ENCODE results near the gene ELP4.

Gene ELP4

DNA sequence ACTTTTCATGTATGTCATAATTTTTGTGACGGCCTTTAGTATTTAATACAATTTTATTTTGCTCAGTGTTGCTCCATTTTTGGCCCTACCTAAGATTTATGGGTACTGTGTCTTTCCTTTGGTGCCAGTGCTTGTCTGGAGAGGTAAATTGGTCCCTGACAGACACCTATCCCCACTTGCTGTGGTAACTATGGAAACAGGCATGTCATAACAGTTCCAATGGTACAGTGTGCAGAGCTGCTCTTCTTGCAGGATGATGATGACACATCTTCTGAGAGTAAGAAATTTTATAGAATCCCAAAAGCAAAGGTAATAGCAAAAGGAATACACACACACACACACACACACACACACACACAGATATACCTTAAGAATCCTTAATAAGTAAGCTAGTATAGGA, 118.5 kb downstream of the ELP4 start:
- Histone ChIP-seq H3F3A (ENCODE audit: low read depth) (no peaks in the 10 kb centered on the region), H3K36me3 (ENCODE audit: insufficient read depth, low read length) (no peaks in the 10 kb centered on the region), H3K9ac (ENCODE audit: low read depth, low read length, poor library complexity, severe bottlenecking) (no peak overlapping the region), H3K4me3 (ENCODE audit: low read length, poor library complexity, severe bottlenecking) (no peak overlapping the region), H4K20me1 (ENCODE audit: insufficient read depth, low read length, poor library complexity, severe bottlenecking) (no peaks in the 10 kb centered on the region), H2AFZ (ENCODE audit: low read length) (no peak overlapping the region), H3K27me3 (ENCODE audit: insufficient read depth, low read length, poor library complexity, severe bottlenecking) (no peaks in the 10 kb centered on the region), H3K9me2 (replicated peaks; ENCODE audit: low read depth, low read length) (no peaks in the 10 kb centered on the region), H3K4me2 (ENCODE audit: low read depth, low read length, poor library complexity, severe bottlenecking) (no peak overlapping the region), H3K9me3 (ENCODE audit: insufficient read depth, low read depth, low read length) (no peaks in the 10 kb centered on the region), H3K4me1 (ENCODE audit: insufficient read depth, low read length, poor library complexity, severe bottlenecking) (no peaks in the 10 kb centered on the region), H3K79me2 (ENCODE audit: insufficient read depth, low read length) (no peaks in the 10 kb centered on the region)
- TF ChIP-seq CTCF (conservative IDR thresholded peaks at IDR 0.05; ENCODE audit: low read length) (no peak), EZH2phosphoT487 (IDR thresholded peaks at IDR 0.05; ENCODE audit: borderline replicate concordance) (no peak)

DNA sequence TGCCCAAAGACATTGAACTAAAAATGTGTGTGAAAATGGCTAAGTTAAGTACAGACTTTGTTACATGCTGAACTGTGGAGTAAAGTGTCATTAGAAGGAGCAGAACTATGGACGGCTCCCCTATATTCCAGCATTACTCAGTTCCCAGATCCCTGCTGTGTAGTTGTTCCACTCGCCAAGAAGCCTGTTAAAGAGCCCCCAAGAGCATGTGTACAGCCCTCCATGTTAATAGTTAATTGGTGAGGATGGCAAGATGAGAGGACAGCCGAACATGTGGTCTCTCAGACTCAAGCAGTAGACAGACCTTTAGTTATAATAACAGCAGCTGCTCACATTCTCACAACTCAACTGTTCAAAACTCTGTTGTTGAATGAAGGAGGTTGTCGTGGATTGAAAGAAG, 127.4 kb downstream of the ELP4 start:
- no peak overlapping the region for H3K4me3 ChIP-seq (ENCODE audit: low read length, poor library complexity, severe bottlenecking)
- no peaks in the 10 kb centered on the region for H3F3A ChIP-seq (ENCODE audit: low read depth)
- H3K4me1 ChIP-seq (ENCODE audit: insufficient read depth, low read length, poor library complexity, severe bottlenecking): no peaks in the 10 kb centered on the region
- no peaks in the 10 kb centered on the region for H3K9me2 ChIP-seq (replicated peaks; ENCODE audit: low read depth, low read length)
- no peaks in the 10 kb centered on the region for H4K20me1 ChIP-seq (ENCODE audit: insufficient read depth, low read length, poor library complexity, severe bottlenecking)
- H2AFZ ChIP-seq (ENCODE audit: low read length): no peak overlapping the region
- H3K79me2 ChIP-seq (ENCODE audit: insufficient read depth, low read length): no peaks in the 10 kb centered on the region
- H3K27me3 ChIP-seq (ENCODE audit: insufficient read depth, low read length, poor library complexity, severe bottlenecking): no peaks in the 10 kb centered on the region
- H3K4me2 ChIP-seq (ENCODE audit: low read depth, low read length, poor library complexity, severe bottlenecking): no peak overlapping the region
- peaks cover 4% of the 10 kb centered on the region; the same call in 1 of the 2 replicates for H3K36me3 ChIP-seq (ENCODE audit: insufficient read depth, low read length)
- H3K9ac ChIP-seq (ENCODE audit: low read depth, low read length, poor library complexity, severe bottlenecking): no peak overlapping the region
- H3K9me3 ChIP-seq (ENCODE audit: insufficient read depth, low read depth, low read length): no peaks in the 10 kb centered on the region
- TF ChIP-seq EZH2phosphoT487 (IDR thresholded peaks at IDR 0.05; ENCODE audit: borderline replicate concordance): no peak
- no peak for TF ChIP-seq CTCF (conservative IDR thresholded peaks at IDR 0.05; ENCODE audit: low read length)

GRCh38 chr11:31640611-31641010, 131.0 kb downstream of the ELP4 start:
- no peaks in the 10 kb centered on the region for H4K20me1 ChIP-seq (ENCODE audit: insufficient read depth, low read length, poor library complexity, severe bottlenecking)
- TF ChIP-seq EZH2phosphoT487 (IDR thresholded peaks at IDR 0.05; ENCODE audit: borderline replicate concordance): no peak
- no peaks in the 10 kb centered on the region for H3K9me2 ChIP-seq (replicated peaks; ENCODE audit: low read depth, low read length)
- no peaks in the 10 kb centered on the region for H3K27me3 ChIP-seq (ENCODE audit: insufficient read depth, low read length, poor library complexity, severe bottlenecking)
- H3K4me1 ChIP-seq (ENCODE audit: insufficient read depth, low read length, poor library complexity, severe bottlenecking): no peaks in the 10 kb centered on the region
- no peaks in the 10 kb centered on the region for H3K36me3 ChIP-seq (ENCODE audit: insufficient read depth, low read length)
- no peak overlapping the region for H3K4me3 ChIP-seq (ENCODE audit: low read length, poor library complexity, severe bottlenecking)
- H2AFZ ChIP-seq (ENCODE audit: low read length): no peak overlapping the region
- H3K4me2 ChIP-seq (ENCODE audit: low read depth, low read length, poor library complexity, severe bottlenecking): no peak overlapping the region
- H3K9me3 ChIP-seq (ENCODE audit: insufficient read depth, low read depth, low read length): no peaks in the 10 kb centered on the region
- no peaks in the 10 kb centered on the region for H3K79me2 ChIP-seq (ENCODE audit: insufficient read depth, low read length)
- H3F3A ChIP-seq (ENCODE audit: low read depth): no peaks in the 10 kb centered on the region
- H3K9ac ChIP-seq (ENCODE audit: low read depth, low read length, poor library complexity, severe bottlenecking): no peak overlapping the region

DNA sequence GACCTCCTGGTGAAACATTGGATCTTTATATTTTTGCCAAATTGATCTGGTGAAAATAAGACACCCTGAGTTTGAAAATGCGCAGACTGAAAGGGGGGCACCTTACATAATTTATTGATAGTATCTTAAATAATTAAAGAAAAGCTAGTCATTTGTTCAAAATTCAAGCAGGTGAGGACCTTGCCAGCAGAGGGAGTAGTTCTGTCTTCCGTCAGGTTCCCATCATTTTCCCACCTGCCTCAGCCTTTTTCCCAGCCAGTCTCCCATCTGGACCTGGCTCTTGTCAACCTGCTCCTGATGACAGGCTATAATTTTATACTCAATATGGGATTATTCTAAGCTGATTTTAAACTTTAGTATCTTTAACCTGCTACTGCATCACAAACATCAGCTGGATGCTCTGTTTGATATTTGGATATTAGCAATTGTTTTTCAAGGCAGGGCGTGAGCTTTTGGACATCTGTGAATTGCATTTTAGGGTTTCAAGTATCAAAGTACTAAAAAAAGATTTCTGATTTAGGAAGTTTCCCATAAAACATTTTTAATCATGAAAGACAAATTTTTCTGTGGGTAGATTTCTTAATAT, 132.0 kb downstream of the ELP4 start:
- H3K9me2 ChIP-seq (replicated peaks; ENCODE audit: low read depth, low read length): no peaks in the 10 kb centered on the region
- H3K27me3 ChIP-seq (ENCODE audit: insufficient read depth, low read length, poor library complexity, severe bottlenecking): no peaks in the 10 kb centered on the region
- peak; percentile 71 for TF ChIP-seq CTCF (conservative IDR thresholded peaks at IDR 0.05; ENCODE audit: low read length)
- TF ChIP-seq EZH2phosphoT487 (IDR thresholded peaks at IDR 0.05; ENCODE audit: borderline replicate concordance): no peak
- no peaks in the 10 kb centered on the region for H3K4me1 ChIP-seq (ENCODE audit: insufficient read depth, low read length, poor library complexity, severe bottlenecking)
- no peak overlapping the region for H3K4me2 ChIP-seq (ENCODE audit: low read depth, low read length, poor library complexity, severe bottlenecking)
- H3K4me3 ChIP-seq (ENCODE audit: low read length, poor library complexity, severe bottlenecking): no peak overlapping the region
- no peaks in the 10 kb centered on the region for H3K36me3 ChIP-seq (ENCODE audit: insufficient read depth, low read length)
- no peak overlapping the region for H3K9ac ChIP-seq (ENCODE audit: low read depth, low read length, poor library complexity, severe bottlenecking)
- H3F3A ChIP-seq (ENCODE audit: low read depth): no peaks in the 10 kb centered on the region
- H3K79me2 ChIP-seq (ENCODE audit: insufficient read depth, low read length): no peaks in the 10 kb centered on the region
- H3K9me3 ChIP-seq (ENCODE audit: insufficient read depth, low read depth, low read length): no peaks in the 10 kb centered on the region
- H2AFZ ChIP-seq (ENCODE audit: low read length): no peak overlapping the region
- no peaks in the 10 kb centered on the region for H4K20me1 ChIP-seq (ENCODE audit: insufficient read depth, low read length, poor library complexity, severe bottlenecking)
